SIG-M5 (cell line): ENCODE results near the gene ANXA9.

Source experiments
- DNase-seq: peaks from one replicate; lab custom pipeline; 2025; lab: John Stamatoyannopoulos, UW

Gene ANXA9

DNA sequence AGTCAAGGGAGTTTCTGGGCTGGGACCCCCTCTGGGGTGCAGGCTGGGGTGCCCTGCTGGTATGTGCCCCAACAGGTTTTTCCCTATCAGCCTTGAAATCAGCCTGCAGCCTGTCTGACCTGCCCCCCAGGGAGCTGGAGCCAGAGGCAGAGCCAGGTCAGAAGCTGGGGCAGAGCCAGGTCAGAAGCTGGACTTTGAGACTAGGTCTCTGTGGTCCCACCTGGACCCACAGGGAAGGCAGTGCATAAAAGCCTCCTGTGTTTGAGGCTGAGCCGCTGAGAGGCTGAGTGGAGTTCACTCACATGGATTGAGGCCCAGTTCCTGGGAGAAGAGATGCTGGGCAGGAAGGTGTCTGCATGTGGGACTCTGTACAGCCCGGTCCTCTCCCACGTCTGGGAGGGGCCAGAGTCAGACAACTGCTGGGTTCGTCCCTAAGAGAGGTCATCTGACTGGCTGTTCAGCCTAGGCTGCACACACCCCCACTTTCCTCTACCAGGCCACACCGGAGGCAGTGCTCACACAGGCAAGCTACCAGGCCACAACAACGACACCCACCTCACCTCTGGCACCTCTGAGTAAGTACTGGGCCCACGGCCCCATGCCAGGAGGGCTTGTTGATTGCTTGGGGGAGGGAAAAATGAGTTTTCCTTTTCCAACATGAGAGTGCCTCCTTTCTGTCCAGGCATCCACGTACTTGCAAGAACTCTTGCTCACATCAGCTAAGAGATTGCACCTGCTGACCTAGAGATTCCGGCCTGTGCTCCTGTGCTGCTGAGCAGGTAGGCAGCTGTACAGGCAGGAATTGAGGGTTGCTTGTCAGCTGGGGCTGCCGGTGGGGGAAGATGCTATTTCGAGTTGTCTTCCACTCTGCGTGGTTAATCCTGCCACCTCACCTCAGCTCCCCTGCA is at the start of gene ANXA9:
ANXA9 (plus strand) TSS at position 488 of the 908 bp plus-strand sequence. CDS start 814 bp downstream, outside the sequence.
- DNase-seq, result no peak

GRCh38 chr1:150944856-150945255 is 37.2 kb upstream of the ANXA9 start:
- DNase-seq, result no peak

GRCh38 chr1:150954708-150955107 is 27.4 kb upstream of the ANXA9 start:
- no peak for DNase-seq

GRCh38 chr1:150955280-150955679 is 26.8 kb upstream of the ANXA9 start:
- DNase-seq, result no peak

DNA sequence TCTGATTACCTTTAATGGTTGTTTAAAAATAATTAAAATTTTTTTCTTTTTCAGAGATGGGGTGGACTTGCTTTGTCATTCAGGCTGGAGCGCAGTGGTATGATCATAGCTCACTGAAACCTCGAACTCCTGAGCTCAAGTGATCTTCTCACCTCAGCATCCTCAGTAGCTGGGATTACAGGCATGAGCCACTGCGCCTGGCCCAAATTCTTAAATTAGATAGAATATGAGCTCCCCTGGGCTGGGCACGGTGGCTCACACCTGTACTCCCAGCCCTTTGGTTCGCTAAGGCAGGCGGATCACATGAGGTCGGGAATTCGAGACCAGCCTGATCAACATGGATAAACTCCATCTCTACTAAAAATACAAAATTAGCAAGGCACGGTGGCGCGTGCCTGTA is 24.4 kb upstream of the ANXA9 start:
- no peak for DNase-seq

GRCh38 chr1:150960646-150961045 is 21.4 kb upstream of the ANXA9 start:
- no peak for DNase-seq

DNA sequence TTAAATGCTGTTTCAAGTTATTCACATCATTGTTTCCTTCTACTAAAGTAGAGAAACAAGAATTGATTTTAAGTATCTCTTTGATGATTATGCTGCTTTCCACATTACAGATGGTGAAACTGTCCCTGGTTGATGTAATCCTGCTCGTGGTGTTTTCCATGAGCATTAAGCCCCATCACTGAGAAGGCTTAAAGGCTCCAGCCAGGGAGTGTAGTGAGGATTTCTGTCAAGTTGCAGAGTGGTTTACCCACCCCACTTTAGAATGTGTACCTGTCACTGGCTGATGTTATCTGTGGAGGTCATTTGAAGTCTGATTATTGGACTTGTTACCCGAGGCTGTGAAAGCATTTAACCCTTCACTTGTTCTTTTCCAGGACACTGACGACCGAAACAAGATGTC is 20.3 kb upstream of the ANXA9 start:
- no peak for DNase-seq

- DNase-seq, result no peak
Measured at GRCh38 chr1:150963321-150964163, 18.6 kb upstream of the ANXA9 start.

- no peak for DNase-seq
Measured at GRCh38 chr1:150964164-150964489, 18.0 kb upstream of the ANXA9 start.

GRCh38 chr1:150965605-150966004 is 16.5 kb upstream of the ANXA9 start:
- no peak for DNase-seq

DNA sequence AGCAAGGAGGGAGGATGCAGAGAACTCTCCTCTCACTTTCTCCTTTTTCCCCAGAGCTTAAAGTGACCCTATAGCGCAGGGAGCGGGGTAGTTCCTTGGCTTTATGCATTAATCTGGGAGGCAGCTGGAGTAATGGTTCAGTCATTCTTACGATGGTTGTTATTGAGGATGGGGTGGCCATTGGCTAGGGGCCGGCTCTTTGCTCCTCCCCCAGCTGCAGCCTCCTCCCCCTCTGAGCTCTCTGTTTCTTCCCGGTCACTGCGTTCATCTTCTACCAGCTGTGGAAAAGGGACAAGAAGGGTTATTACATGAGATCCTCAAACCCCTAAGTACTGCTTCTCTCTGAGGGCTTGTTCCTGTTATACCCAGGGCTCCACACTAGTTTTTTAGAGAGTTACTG is 16.1 kb upstream of the ANXA9 start:
- no peak for DNase-seq

DNA sequence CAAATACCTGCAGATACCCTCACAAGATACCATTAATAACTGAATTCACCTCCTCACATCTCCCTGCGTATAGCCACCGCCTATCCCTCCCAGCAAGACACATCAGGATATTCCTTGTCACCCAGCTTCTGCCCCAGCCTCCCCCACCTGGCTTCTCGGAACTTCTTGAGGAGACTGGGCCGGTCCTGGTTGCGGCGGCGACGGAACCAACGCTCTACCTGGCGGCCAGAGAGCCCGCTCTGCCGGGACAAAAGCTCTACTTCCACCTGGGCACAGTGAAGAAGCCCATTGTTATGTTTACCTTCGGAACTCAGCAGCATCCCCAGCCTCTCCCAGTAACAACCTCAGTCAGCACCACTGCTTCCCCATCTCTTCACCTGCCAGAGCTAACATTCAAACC is 14.2 kb upstream of the ANXA9 start:
- no peak for DNase-seq

DNA sequence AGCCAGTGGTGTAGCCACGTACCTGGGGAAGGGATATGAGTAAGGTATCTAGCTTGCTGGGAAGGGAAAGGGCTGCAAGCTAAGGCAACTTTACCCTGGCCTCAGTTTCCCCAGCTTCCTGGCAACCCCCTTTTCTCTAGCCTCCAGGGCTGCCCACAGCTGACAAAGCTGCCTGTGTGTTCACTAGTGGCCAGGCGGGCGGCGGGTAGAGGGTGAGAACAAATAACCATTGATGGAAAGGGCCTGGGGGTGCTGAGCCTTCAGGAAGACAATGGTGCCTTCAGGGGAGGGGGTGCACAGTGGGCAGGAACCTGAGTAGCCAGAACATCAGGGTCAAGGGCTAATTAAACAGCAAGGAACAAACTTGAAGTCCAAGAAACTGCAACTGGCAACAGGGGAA is 13.6 kb upstream of the ANXA9 start:
- DNase-seq, result no peak

DNA sequence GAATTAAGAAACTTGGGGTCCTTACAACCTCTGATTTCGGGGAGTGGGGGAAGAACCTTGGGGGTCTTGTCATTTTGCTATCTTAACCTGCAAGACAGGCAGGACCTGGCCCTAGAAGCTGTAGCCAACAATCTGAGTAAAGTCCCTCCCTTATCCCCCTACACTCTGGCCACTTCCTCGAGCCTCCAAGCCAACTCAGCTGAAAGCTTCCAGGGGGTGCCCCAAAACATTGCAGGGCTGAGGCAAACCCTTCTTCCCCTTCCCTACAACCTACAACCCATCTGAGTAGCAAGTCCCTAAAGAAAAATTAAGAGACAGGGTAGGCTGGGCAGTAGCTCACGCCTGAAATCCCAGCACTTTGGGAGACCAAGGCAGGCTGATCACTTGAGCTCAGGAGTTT is 12.5 kb upstream of the ANXA9 start:
- DNase-seq, result no peak

DNA sequence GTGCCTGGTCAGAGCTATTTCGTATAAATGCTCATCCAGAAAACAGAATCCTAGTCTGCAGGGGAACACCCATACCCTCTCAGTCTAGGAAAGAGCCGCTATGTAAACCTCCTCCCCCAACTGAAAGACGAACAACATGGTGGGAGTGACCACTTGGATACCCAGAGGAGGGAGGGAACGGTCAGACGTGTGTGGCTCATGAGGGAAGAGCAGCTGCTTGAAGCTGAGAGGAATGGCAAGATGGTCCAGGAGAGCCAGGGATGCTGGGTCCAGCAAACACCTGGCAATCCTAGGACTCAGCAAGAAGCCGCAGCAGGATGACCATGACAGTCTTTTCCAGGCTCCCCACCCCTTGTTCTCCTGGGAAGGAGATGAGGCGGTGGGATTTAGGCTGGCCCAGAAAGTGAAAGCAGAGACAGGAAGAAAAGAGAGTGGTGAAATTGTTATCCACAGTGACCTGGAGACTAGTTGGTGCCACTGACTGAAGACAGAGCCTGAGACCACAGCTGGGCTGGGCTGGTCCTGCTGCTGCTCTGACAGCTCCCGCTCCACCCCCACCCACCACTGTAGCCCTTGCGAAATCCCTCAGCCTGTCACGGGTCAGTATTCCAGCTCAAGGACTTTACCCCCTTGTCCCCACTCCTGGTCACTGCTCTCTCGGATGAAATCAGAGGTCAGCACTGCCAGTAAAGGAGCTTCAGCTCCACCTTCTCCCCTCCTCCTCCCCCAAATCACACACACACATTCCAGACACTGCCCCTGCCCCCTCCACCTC is 11.1 kb upstream of the ANXA9 start:
- no peak for DNase-seq

DNA sequence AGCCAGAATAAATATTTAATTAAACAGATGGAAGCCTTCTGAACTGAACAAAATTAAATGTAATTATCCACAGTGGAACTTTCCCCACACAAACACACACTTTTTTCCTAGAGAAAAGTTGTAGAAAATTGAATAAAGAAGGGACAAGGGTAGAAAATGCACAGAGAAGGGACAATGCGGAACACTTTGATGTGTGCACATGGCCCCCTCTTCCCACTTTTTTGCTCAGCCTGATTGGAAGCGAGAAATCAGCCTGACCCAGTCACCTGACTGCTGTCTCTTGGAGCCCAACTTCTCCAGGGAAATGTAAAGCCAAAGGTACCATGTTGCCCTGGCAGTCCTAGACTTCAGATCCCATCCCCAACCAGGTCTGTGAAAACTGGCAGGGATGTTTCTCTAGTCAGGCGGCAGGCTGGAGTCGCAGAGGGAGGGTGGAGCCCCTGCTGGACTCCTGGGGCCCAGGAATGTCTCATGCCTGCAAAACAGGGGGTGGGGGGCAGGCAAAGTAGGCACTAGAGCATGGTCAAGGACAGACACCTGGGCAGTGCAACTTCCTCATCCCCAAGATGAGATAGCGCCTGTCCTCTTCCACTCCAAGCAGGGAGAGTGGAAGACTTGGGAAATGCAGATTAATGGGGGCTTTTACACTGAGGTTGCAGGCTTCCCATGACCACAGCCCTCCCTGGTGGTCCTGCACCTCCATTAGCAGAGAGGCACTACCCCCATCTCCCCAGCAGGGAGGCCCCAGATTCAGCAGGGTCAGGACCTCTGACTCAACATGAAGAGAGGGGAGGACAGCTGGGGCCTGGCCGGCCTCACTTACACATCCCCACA is 10.3 kb upstream of the ANXA9 start:
- no peak for DNase-seq

GRCh38 chr1:150972417-150972940 is 9.6 kb upstream of the ANXA9 start:
- DNase-seq, result no peak

DNA sequence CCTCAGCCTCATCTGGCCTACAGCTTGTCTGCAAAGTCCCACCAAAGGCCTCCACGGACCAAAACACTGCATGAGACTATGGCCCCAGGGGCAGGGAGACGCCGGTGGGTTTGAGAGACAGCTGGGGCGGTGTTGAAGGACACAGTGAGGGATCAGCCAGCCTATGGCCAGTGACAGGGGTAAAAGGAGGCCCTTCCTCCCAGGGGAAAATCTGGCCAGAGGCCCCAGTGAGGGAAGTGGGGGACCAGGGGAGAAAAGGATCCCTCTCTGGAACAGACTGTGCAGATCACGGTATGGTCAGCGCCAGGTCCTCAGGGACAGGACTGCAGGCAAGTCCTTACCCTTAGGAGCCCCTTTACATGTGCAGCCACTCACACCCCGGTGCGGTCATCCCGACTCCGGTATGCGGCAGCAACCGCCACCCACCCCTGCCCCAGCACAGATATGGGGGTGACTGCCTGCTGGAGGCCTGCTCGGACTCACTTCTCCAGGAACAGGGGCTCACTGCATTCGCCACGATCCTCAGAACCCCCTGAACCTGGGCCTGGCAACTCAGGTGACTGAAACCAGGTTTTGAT is 8.7 kb upstream of the ANXA9 start:
- DNase-seq, result no peak

DNA sequence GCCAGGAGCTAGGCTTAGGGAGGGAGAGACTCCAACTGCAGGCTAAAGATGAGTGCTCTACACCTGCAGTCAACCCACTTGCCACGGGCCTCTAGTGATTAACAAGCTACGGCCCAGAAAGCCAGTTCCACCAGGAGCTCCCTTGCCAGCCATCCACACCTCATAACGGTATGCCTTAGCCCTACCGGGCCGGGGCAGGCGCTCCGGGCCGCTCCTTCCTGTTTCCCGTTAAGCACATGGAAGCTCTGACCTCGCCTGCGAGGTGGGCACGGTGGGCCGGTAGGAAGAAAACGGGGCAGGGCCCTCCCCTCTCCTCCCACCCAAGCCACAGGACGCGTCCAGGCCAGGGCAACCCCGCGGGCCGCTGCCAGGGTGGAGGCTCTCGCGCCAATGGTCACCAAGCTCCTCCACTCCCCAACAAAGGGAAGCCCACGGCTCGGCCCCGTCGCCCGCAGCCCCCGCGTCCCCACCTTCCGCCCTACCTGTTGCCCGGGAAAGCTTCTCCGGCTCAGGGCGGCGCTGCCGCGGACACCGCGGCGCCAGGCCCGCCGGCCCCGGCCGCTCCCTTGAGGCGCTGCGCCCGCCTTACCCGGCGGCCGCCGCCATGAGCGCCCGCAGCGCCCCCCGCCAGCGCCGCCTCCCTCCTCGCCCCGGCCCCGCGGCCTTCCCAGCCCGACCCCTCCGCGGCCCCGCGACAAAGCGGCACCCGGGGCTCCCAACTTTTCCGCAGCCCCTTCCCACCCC is 8.1 kb upstream of the ANXA9 start:
- DNase-seq, result no peak
